Astrocyte (in vitro differentiated cells and primary cell): ENCODE data around the gene ADIG.

Source experiments
- EZH2 ChIP-seq: IDR thresholded peaks from 2 replicates; pipeline ENCODE4 v1.6.1; 2012; ENCODE audit warnings: mild to moderate bottlenecking, low read length, inconsistent platforms; ENCODE audit not compliant: insufficient read depth
- TF ChIP-seq, protein P1 (sequence below): IDR thresholded peaks from 2 replicates; pipeline ENCODE4 v1.5.1; 2011; ENCODE audit warnings: low read depth, mild to moderate bottlenecking, inconsistent platforms, low read length, moderate library complexity; ENCODE audit not compliant: insufficient read depth

DNA sequence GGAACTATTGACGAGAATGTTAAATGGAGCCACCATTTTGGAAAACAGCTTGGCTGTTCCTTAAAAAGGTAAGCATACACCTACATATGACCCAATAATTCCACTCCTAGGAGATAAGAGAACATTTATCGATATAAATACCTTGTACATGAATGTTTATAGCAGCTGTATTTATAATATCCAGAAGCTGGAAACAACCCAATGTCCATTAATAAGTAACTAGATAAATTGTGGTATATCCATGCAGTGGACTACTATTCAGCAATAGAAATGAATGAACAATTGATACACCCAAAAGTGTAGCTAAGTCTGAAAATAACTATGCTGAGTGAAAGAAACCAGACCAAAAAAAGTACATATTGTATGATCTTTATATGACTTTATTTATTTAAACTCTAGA lies 42.2 kb upstream of the ADIG start:
- TF ChIP-seq, protein P1, sequence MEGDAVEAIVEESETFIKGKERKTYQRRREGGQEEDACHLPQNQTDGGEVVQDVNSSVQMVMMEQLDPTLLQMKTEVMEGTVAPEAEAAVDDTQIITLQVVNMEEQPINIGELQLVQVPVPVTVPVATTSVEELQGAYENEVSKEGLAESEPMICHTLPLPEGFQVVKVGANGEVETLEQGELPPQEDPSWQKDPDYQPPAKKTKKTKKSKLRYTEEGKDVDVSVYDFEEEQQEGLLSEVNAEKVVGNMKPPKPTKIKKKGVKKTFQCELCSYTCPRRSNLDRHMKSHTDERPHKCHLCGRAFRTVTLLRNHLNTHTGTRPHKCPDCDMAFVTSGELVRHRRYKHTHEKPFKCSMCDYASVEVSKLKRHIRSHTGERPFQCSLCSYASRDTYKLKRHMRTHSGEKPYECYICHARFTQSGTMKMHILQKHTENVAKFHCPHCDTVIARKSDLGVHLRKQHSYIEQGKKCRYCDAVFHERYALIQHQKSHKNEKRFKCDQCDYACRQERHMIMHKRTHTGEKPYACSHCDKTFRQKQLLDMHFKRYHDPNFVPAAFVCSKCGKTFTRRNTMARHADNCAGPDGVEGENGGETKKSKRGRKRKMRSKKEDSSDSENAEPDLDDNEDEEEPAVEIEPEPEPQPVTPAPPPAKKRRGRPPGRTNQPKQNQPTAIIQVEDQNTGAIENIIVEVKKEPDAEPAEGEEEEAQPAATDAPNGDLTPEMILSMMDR, result no peak
- no peak for TF ChIP-seq EZH2
